Smooth muscle cell (in vitro differentiated cells): Measurements from ENCODE around the gene ZNF521. TPM values are rescaled to one million over a fixed set of nuclear protein-coding genes. Genes with fewer than 3 reads are reported as not detected.

Source experiments
- DNase-seq: peaks from one replicate; lab custom pipeline; 2025; ENCODE audit not compliant: unreplicated experiment; lab: John Stamatoyannopoulos, UW
- H2AFZ ChIP-seq: fragments of 200-600 bp; sonication (generic); 2 replicates; pipeline ENCODE4 v1.6.0; 2016; ENCODE audit warnings: antibody characterized with exemption, low read depth, mild to moderate bottlenecking
- H3F3A ChIP-seq: fragments of 200-600 bp; sonication (generic); 2 replicates; pipeline ENCODE4 v1.6.0; 2017; ENCODE audit warnings: antibody characterized with exemption, low read depth
- H3K27ac ChIP-seq: fragments of 200-600 bp; sonication (generic); 2 replicates; pipeline ENCODE4 v1.5.1; 2016; ENCODE audit warnings: low read depth, mild to moderate bottlenecking
- H3K27me3 ChIP-seq: fragments of 200-600 bp; sonication (generic); 2 replicates; pipeline ENCODE4 v1.6.1; 2016; ENCODE audit warnings: low read depth, mild to moderate bottlenecking
- H3K36me3 ChIP-seq: fragments of 200-600 bp; sonication (generic); 2 replicates; pipeline ENCODE4 v1.5.1; 2016; ENCODE audit warnings: low read depth
- H3K4me1 ChIP-seq: fragments of 200-600 bp; sonication (generic); 2 replicates; pipeline ENCODE4 v1.5.1; 2016; ENCODE audit warnings: low read depth
- H3K4me2 ChIP-seq: fragments of 200-600 bp; sonication (generic); 2 replicates; pipeline ENCODE4 v1.6.0; 2016; ENCODE audit warnings: mild to moderate bottlenecking
- H3K4me3 ChIP-seq: fragments of 200-600 bp; sonication (generic); 2 replicates; pipeline ENCODE4 v1.5.1; 2016; ENCODE audit warnings: mild to moderate bottlenecking
- H3K79me2 ChIP-seq: fragments of 200-600 bp; sonication (generic); 2 replicates; pipeline ENCODE4 v1.6.0; 2016; ENCODE audit warnings: low read depth, mild to moderate bottlenecking
- H3K9ac ChIP-seq: fragments of 200-600 bp; sonication (generic); 2 replicates; pipeline ENCODE4 v1.6.0; 2016; ENCODE audit warnings: low read depth
- H3K9me3 ChIP-seq: fragments of 200-600 bp; sonication (generic); replicated peaks from 2 replicates; pipeline ENCODE4 v1.5.1; 2016; ENCODE audit warnings: low read depth
- H4K20me1 ChIP-seq: fragments of 200-600 bp; sonication (generic); 2 replicates; pipeline ENCODE4 v1.6.0; 2016; ENCODE audit warnings: low read depth
- CTCF ChIP-seq: fragments of 200-600 bp; sonication (generic); IDR thresholded peaks from 2 replicates; pipeline ENCODE4 v1.5.1; 2017; ENCODE audit warnings: borderline replicate concordance, mild to moderate bottlenecking, antibody characterized with exemption; ENCODE audit not compliant: insufficient read depth, poor library complexity, severe bottlenecking
- WGBS: methylation state at CpG from one replicate; pipeline ENCODE4 v1.1.7; 2016; ENCODE audit warnings: low lambda C conversion rate; 5-methylcytosine and 5-hydroxymethylcytosine counted together
- polyA plus RNA-seq: library from polyadenylated mRNA; unstranded; fragments of >200 nt; fragmentation: Nextera tagmentation; extraction: Ambion mirVana; gene quantifications from 2 replicates; pipeline ENCODE4 v1.2.1, GENCODE V29; 2016
- total RNA-seq: library from RNA; depleted of rRNA; stranded (reverse); fragments of >200 nt; gene quantifications from 2 replicates; pipeline ENCODE4 v1.2.3, GENCODE V29; 2014

Gene ZNF521
- total and polyA plus RNA-seq, 2 experiments from 2014 or later = 19.9 to 36.4 TPM

- peak overlapping the region; percentile 53 for H3K27ac ChIP-seq
- no peak overlapping the region for H2AFZ ChIP-seq
- no peaks in the 10 kb centered on the region for H3K9me3 ChIP-seq
- no peak for TF ChIP-seq CTCF
- H3K27me3 ChIP-seq = no peaks in the 10 kb centered on the region
- peaks cover 12% of the 10 kb centered on the region for H3K4me1 ChIP-seq
- H4K20me1 ChIP-seq = peaks cover 75% of the 10 kb centered on the region
- H3F3A ChIP-seq = no peaks in the 10 kb centered on the region
- 40% methylated on average over 4 of the region's 4 CpGs for WGBS
- DNase-seq = no peak
- H3K79me2 ChIP-seq = peaks cover 62% of the 10 kb centered on the region
- H3K9ac ChIP-seq = no peak overlapping the region
- H3K4me2 ChIP-seq = peak overlapping the region; percentile 43
- no peaks in the 10 kb centered on the region for H3K36me3 ChIP-seq
- H3K4me3 ChIP-seq = no peak overlapping the region
These were observed 25.5 kb downstream of the ZNF521 start for GRCh38 chr18:25326361-25326952.

- peaks cover 6% of the 10 kb centered on the region for H3K4me1 ChIP-seq
- no peak overlapping the region for H3K4me2 ChIP-seq
- H2AFZ ChIP-seq = no peak overlapping the region
- H3K79me2 ChIP-seq = peaks cover 47% of the 10 kb centered on the region
- 66% methylated on average over 4 of the region's 4 CpGs for WGBS
- DNase-seq = no peak
- H3K9me3 ChIP-seq = no peaks in the 10 kb centered on the region
- H3K27ac ChIP-seq = no peak overlapping the region
- no peak overlapping the region for H3K9ac ChIP-seq
- peaks cover 8% of the 10 kb centered on the region for H3K36me3 ChIP-seq
- peaks cover 67% of the 10 kb centered on the region for H4K20me1 ChIP-seq
- no peak overlapping the region for H3K4me3 ChIP-seq
- H3F3A ChIP-seq = no peaks in the 10 kb centered on the region
- no peaks in the 10 kb centered on the region for H3K27me3 ChIP-seq
- TF ChIP-seq CTCF = no peak
These were observed 29.2 kb downstream of the ZNF521 start for GRCh38 chr18:25322806-25323205.

DNA sequence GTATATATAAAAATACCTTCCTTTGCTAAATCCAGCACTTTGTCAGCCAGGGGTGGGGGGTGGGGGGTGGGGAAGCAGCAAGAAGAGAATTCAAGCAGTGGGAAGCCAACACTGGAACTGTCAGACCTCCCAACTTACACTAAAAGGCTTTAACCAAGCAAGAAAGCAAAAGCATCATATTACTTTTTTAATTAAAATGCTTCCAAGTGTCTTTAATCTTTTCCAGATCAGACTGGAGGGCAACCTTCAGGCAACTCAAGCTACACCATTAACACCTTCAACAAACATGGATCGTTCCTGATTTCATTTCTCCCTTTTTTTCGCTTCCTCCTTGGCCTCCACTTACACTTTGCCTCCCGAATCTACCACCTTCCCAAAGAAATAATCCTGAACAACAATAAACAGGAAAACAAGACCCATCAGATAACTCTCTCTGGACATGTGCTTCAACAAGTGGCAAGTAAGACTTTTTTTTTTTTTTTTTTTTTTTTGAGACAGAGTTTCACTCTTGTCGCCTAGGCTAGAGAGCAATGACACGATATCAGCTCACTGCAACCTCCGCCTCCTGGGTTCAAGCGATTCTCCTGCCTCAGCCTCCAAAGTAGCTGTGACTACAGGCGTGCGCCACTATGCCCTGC, 35.5 kb downstream of the ZNF521 start:
- no peak overlapping the region for H3K27ac ChIP-seq
- WGBS = 93% methylated on average over 9 of the region's 9 CpGs

More for the DNA sequence above, 35.5 kb downstream of the ZNF521 start:
- Histone ChIP-seq H2AFZ (no peak overlapping the region), H3F3A (no peaks in the 10 kb centered on the region), H3K4me3 (no peak overlapping the region), H3K79me2 (peaks cover 29% of the 10 kb centered on the region), H3K27me3 (no peaks in the 10 kb centered on the region), H4K20me1 (peaks cover 42% of the 10 kb centered on the region), H3K4me1 (no peaks in the 10 kb centered on the region), H3K4me2 (no peak overlapping the region), H3K36me3 (peaks cover 8% of the 10 kb centered on the region), H3K9ac (no peak overlapping the region), H3K9me3 (no peaks in the 10 kb centered on the region)
- no peak for DNase-seq
- TF ChIP-seq CTCF = no peak
